HG03280 (cell line): Measurements from ENCODE around the gene PGBD5.
"Not testable (repeated sequence)": the region's sequence is repeated elsewhere in the genome, so short reads cannot be mapped to it uniquely, and the experiment has no call there.

Experiments used
- ATAC-seq: cut with Tn5 transposase; IDR thresholded peaks from one replicate; pipeline ENCODE4 v1.9.1; 2021; ENCODE audit warnings: mild to moderate bottlenecking, moderate library complexity; ENCODE audit not compliant: unreplicated experiment

Gene PGBD5

DNA sequence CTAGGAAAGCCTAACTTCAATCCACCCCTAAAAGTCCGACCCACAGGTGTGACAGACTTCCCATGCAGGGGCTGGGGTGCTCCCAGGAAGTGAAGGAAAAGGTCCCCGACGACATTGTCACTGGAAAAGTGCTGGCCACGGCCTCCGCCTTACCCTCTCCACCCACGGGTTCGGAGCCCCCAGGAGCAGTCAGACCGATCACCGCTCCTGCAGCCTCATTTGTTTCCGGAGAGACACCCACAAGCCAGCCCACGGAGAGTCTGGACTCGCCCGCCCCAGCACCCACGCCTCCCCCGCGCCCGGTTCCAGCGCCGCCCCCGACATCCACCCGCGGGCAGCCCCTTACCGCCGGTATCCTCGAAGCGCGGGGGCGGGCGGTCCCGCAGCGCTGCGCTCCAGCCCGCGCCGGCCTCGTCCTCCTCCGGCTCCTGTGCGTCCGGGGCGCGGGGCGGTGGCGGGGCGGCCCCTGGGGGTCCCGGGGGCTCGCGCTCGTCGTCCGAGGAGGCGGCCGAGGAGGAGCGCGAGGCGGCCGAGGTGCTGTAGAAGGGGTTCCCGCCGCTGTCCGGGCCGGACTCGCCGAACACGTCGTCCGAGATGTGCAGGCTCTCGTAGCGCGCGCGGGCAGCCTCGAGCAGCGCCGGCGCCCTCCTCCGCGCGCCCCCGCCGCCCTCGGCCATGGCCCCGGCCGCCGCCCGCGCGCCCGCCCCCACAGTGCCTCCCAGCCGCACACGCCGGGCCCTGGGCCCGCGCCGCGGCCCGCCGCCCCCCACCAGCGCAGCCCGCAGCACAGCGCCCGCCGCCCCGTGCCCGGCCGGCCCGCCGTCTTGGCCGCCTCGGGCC, 660 bp downstream of the PGBD5 start:
- peak; percentile 8 for ATAC-seq

DNA sequence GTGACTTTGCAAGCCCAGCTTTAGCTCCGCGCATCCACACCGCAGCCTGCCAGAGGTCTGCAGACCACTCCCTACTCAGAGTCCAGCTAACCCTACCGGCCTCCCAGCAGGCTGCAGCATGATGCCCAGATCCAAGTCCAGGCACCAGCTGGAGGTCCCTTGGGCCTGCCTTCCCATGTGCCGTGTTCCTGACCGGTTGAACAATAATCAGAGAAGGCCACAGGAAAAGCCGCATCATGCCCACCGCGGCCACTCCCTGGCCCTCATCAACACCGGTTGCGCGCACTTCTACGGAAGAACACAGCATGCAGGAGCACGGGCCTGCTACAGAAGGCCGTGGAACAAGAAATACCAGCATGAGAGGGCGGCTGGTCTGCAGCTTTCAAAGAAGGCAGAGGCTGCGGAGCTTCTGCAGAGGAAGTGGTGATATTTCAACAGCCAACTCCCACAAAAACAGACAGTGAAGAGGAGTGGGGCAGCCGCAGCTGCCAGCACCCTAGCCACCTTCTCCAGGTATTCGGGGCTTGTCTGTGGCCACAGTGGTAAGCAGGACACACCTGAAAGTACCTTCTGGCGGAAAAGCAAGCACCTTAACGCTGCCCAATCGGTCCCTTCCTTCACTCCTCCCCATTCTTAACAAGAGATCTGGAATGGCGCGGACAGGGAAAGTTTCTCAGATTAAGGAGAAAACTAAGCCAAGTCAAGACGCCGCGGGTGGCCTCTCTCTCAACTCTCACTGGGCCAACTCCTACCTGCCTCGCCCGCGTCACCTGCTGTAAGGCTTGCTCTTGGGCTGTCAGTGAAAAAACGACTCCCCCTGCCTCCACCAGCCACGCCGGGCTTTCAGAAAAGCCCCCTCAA, 1.5 kb downstream of the PGBD5 start:
- no peak for ATAC-seq

- ATAC-seq = no peak
Observed at GRCh38 chr1:230423951-230424350, 2.2 kb downstream of the PGBD5 start.

DNA sequence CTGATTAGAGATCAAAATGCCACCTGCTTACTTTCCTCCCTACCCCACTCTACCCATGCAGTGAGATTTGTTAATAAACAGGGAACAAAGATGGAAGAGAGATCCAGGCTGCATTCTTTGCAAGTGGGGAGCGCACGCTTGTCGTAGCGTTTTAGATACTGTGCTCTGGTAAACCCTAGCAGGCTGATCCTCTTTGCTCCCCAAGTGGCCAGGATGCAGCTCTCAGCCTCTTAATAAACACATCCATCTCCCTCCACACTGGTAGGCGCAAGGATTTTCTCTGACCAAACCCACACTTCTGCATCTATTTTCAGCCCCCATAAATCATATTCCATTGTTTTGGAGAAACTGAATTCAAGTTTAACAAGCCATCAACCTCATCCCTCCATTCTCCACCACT, 2.9 kb downstream of the PGBD5 start:
- no peak for ATAC-seq

DNA sequence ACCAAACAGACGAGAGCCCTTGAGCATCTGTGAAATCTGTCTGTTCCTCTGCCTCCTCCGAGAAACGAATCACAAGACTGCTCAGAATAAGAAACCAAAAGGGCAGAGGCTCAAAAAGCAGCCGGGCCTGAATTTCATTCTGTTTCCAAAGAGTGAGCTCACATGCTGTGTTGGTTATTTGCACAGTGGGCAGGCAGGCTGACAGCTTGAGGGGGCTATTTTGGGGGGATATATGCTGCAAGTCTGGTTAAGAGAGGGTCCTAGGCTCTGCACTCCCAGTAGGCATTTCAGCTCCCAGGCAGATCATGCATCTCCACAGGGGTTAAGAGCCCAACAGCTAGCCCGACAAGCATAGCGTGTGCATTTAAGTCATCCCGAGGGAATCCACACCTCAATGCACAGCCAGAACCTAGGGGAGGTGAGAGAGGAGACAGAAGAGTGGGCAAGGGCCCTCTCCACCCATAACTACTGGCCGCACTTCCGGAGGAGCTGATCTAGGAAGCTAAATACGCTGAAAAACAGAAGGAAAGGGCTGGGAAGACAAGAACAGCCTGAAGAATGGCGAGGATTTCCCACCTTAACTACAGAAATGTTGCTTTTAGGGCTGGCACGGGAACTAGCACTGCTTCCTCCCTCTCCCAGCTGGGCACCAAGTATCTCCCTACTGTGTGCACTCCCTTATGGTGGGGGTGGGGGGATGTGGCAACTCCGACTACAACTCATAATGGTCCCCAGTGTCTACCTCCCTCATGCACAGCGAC, 3.7 kb downstream of the PGBD5 start:
- no peak for ATAC-seq

GRCh38 chr1:230421481-230421880, 4.7 kb downstream of the PGBD5 start:
- no peak for ATAC-seq

GRCh38 chr1:230420372-230420771, 5.8 kb downstream of the PGBD5 start:
- not testable (repeated sequence) for ATAC-seq

GRCh38 chr1:230416430-230416829, 9.7 kb downstream of the PGBD5 start:
- ATAC-seq = no peak

DNA sequence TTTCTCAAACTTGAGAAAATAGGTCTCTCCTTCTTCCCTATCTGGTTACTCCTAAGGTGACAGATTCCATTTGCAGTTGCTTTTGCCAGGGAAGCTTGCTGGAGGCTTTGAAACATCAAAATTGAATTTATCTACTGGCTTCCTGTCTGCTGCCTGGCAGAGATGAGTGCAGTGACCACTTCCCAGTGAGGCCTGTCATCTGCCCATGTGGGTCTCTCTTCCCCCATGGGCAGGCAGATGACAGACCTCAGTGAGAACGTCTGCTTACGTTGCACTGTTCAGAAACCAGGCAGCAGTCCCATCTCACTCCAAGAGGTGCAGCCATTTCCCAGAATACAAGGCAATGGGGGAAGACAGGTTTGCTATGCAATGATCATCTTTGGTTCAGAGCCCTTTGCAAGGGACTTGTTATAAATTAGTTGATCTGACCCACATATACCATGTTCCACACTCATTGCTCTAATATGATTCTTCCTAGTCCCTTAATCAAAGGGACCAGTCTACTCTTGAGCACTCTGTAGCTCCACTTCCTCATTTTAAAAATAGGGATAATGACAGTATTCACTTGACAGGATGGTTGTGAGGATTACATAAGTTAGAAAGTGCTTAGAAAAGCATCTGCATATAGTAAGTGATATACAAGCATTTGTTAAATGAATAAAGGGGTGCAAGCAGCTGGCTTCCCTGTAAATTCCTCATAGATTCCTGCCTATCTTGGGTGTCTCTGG, 10.6 kb downstream of the PGBD5 start:
- no peak for ATAC-seq

DNA sequence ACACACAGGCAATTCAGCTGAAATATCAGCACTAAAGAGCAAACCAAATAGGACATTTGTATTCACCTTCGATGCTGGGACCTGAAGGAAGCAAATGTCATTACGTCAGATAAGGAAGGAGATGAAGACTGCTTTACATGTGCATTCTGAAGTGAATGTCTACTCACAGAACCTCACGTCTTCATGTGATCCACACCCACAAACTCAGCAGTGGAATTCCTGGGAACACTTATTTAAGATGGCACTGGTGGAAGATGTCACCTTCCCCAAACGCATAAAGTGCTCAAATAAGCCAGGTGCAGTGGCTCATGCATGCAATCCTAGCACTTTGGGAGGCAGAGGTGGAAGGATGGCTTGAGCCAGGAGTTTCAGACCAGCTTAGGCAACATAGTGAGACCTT, 11.4 kb downstream of the PGBD5 start:
- no peak for ATAC-seq

GRCh38 chr1:230414102-230414501, 12.0 kb downstream of the PGBD5 start:
- no peak for ATAC-seq

DNA sequence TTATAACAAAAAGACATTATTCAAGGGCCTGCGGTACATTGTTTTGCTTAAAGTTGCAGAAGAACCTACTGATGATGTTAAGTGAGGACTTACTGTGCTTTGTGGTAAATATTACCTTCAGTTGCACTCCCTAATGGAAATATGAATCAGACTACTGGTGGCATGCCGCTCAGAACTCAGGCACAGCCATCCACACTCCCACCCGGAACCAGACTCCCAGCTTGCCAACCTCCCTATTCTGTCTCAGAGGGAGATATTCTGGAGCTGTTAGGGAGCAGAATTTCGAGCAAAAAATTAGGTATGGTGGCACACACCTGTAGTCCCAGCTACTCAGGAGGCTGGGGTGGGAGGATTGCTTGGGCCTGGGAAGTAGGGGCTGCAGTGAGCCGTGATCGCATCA, 13.1 kb downstream of the PGBD5 start:
- no peak for ATAC-seq

- ATAC-seq = no peak
Observed at GRCh38 chr1:230408971-230409370, 17.2 kb downstream of the PGBD5 start.

GRCh38 chr1:230407351-230407750, 18.8 kb downstream of the PGBD5 start:
- no peak for ATAC-seq

- not testable (repeated sequence) for ATAC-seq
Observed at GRCh38 chr1:230406727-230407126, 19.4 kb downstream of the PGBD5 start.

DNA sequence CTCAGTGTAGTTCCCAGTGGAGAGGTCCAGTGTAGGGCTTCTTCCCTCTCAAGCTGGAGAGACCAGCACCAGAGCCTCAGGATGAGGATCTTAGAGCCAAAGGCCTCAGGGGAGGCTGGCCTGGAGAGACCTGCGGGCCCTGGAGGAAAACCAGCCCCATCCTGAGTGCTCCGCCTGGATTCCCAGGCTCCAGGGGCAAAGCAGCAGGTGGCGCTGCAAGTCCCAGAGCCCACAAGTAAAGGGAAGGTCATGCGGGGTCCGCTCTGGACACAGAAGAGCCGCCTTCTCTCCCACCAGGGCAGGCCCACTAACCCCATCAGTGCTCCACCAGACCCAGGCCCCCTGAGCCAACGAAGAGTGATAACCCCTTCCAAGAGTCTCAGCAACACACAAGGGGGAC, 22.7 kb downstream of the PGBD5 start:
- ATAC-seq = no peak

- no peak for ATAC-seq
Observed at GRCh38 chr1:230401763-230402294, 24.3 kb downstream of the PGBD5 start.

GRCh38 chr1:230401101-230401500, 25.0 kb downstream of the PGBD5 start:
- ATAC-seq = no peak

GRCh38 chr1:230400007-230400344, 26.2 kb downstream of the PGBD5 start:
- no peak for ATAC-seq

- no peak for ATAC-seq
Observed at GRCh38 chr1:230399321-230400006, 26.7 kb downstream of the PGBD5 start.
